ENCODE data around the gene ABCC1.
A peak's percentile ranks its signal among the peaks of the same experiment; 100 is the strongest.

DNA sequence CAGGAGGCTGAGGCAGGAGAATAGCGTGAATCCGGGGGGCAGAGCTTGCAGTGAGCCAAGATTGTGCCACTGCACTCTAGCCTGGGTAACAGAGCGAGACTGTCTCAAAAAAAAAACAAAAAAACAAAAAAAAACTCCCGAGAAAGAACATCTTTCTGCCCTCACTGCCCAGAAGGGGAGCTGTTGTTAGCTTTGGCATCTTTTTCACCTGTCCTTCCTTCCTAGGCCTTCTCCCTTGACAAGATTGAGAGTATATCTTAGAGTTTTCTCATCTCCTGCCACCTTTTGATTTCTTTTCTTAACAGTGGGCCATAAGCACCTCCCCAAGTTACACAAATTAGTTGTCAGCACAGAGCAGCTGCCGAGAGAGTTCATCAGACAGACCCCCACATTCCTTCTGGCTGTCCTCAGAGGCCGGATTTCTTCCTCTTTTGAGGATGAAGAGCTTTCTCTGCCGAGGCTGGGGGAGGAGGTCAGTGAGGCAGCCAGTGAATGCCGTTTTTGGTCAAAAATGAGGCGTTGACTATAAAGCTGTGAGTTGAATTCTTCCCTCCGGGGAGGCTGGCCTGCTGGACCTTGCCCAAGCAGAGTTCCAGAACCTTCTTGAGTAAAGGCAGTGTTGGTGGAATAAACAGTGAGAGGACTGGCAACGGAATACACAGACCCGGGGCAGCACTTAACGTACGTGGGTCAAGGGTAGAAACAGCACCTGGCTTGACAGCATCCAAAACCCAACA lies 146.9 kb downstream of the ABCC1 start:
- TF ChIP-seq, protein P1, sequence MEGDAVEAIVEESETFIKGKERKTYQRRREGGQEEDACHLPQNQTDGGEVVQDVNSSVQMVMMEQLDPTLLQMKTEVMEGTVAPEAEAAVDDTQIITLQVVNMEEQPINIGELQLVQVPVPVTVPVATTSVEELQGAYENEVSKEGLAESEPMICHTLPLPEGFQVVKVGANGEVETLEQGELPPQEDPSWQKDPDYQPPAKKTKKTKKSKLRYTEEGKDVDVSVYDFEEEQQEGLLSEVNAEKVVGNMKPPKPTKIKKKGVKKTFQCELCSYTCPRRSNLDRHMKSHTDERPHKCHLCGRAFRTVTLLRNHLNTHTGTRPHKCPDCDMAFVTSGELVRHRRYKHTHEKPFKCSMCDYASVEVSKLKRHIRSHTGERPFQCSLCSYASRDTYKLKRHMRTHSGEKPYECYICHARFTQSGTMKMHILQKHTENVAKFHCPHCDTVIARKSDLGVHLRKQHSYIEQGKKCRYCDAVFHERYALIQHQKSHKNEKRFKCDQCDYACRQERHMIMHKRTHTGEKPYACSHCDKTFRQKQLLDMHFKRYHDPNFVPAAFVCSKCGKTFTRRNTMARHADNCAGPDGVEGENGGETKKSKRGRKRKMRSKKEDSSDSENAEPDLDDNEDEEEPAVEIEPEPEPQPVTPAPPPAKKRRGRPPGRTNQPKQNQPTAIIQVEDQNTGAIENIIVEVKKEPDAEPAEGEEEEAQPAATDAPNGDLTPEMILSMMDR (conservative IDR thresholded peaks at IDR 0.05): peak; percentile 77
- no peak for TF ChIP-seq ZFX (IDR thresholded peaks at IDR 0.05)
